ENCODE results near the gene NRXN2. TPM values are rescaled to one million over a fixed set of nuclear protein-coding genes. Genes with fewer than 3 reads are reported as not detected.

NRXN2 gene
- total RNA-seq, 1 donor from 2014 or later, result 2.2 TPM

DNA sequence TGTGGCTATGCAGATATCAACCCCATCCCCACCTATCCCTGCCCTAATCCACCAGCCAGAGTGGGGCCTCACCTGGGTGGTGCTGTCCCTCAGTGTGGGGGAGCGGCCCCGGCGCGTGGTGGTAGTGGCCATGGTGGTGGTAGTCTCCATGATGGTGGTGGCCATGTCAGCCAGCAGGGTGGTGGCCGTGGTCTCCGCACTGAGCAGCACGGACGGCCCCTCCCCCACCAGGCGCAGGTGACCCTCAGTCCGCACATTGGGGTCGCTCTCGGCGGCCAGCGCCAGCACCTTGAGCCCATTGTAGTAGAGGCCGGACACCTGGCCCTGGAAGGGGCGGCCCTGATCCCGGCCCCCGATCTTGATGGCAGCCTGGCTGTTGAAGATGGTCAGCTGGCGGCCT is 100.3 kb downstream of the NRXN2 start:
- no peak overlapping the region for H2AFZ ChIP-seq (replicated peaks)
- Mint-ChIP-seq H3K4me3 (no peak overlapping the region), H3K27me3 (ENCODE audit: insufficient read depth, low read depth) (peaks cover 11% of the 10 kb centered on the region), H3K27ac (no peak overlapping the region), H3K9me3 (no peaks in the 10 kb centered on the region), H3K36me3 (peaks cover 20% of the 10 kb centered on the region), H3K4me1 (peaks cover 49% of the 10 kb centered on the region)
- no peak for DNase-seq (ENCODE audit: low spot score)
- H3K4me1 ChIP-seq, result peaks cover 31% of the 10 kb centered on the region
- no peak overlapping the region for H3K4me2 ChIP-seq
- H3K4me3 ChIP-seq, result no peak overlapping the region
- TF ChIP-seq EZH2phosphoT487 (IDR thresholded peaks at IDR 0.05) (no peak), EZH2 (IDR thresholded peaks at IDR 0.05) (no peak)
- TF ChIP-seq, protein P1, sequence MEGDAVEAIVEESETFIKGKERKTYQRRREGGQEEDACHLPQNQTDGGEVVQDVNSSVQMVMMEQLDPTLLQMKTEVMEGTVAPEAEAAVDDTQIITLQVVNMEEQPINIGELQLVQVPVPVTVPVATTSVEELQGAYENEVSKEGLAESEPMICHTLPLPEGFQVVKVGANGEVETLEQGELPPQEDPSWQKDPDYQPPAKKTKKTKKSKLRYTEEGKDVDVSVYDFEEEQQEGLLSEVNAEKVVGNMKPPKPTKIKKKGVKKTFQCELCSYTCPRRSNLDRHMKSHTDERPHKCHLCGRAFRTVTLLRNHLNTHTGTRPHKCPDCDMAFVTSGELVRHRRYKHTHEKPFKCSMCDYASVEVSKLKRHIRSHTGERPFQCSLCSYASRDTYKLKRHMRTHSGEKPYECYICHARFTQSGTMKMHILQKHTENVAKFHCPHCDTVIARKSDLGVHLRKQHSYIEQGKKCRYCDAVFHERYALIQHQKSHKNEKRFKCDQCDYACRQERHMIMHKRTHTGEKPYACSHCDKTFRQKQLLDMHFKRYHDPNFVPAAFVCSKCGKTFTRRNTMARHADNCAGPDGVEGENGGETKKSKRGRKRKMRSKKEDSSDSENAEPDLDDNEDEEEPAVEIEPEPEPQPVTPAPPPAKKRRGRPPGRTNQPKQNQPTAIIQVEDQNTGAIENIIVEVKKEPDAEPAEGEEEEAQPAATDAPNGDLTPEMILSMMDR (IDR thresholded peaks at IDR 0.05), result no peak
- H3K9ac ChIP-seq, result no peak overlapping the region
- H3F3A ChIP-seq (ENCODE audit: low read depth), result peaks cover 21% of the 10 kb centered on the region
- H3K27ac ChIP-seq, result no peak overlapping the region
- H3K27me3 ChIP-seq, result no peaks in the 10 kb centered on the region
- no peaks in the 10 kb centered on the region for H3K79me2 ChIP-seq (ENCODE audit: low read depth)
- no peaks in the 10 kb centered on the region for H3K9me3 ChIP-seq (ENCODE audit: low read depth)
- no peaks in the 10 kb centered on the region for H3K36me3 ChIP-seq
- no peaks in the 10 kb centered on the region for H4K20me1 ChIP-seq (ENCODE audit: low read depth)

DNA sequence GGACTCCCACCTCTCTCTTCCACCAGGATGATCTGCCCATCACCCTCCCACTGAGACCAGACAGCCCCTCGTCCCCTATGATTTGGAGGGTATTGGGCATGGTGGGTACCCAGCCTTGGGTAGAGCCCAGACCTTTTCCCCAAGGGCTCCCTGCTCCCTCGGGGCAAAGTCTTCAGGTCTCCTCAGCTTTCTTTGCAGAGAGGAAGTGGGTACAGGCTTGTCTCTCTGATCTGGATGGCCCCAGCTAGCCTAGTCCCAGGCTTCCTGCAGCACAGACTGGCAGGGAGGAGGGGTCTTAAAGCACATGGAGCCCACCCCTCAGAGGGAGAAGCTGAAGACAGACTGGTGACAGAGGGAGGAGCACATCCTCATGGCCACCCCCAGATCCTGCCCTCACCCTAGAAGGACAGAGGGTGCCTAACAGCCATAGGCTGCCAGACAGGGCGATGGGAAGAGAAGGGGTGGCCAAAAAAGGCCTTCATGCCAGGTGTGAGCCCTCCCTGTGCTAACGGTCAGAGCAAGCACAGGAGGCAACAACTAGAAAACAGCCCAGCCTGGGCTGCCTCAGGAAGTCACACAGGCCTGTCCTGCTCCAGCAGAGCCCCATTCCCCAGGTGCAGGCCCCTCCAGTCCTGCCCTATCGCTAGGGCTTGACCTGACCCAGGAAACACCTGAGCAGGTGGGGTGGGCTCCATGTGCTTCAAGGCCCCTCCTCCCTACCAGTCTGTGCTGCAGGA is 101.5 kb downstream of the NRXN2 start:
- Histone ChIP-seq H3K27me3 (no peaks in the 10 kb centered on the region), H3K9me3 (ENCODE audit: low read depth) (no peaks in the 10 kb centered on the region), H4K20me1 (ENCODE audit: low read depth) (no peaks in the 10 kb centered on the region), H3K9ac (no peak overlapping the region), H3F3A (ENCODE audit: low read depth) (peaks cover 13% of the 10 kb centered on the region), H2AFZ (replicated peaks) (no peak overlapping the region), H3K4me1 (peaks cover 24% of the 10 kb centered on the region), H3K27ac (no peak overlapping the region), H3K36me3 (no peaks in the 10 kb centered on the region), H3K4me2 (no peak overlapping the region), H3K4me3 (no peak overlapping the region), H3K79me2 (ENCODE audit: low read depth) (no peaks in the 10 kb centered on the region)
- Mint-ChIP-seq H3K4me3 (peak overlapping the region; percentile 56), H3K4me1 (peaks cover 36% of the 10 kb centered on the region), H3K27me3 (ENCODE audit: insufficient read depth, low read depth) (peaks cover 11% of the 10 kb centered on the region), H3K27ac (peak overlapping the region; percentile 95), H3K36me3 (peaks cover 23% of the 10 kb centered on the region), H3K9me3 (no peaks in the 10 kb centered on the region)
- TF ChIP-seq, protein P1 (IDR thresholded peaks at IDR 0.05), result no peak
- TF ChIP-seq EZH2phosphoT487 (IDR thresholded peaks at IDR 0.05) (no peak), EZH2 (IDR thresholded peaks at IDR 0.05) (no peak)
- no peak for DNase-seq (ENCODE audit: low spot score)

DNA sequence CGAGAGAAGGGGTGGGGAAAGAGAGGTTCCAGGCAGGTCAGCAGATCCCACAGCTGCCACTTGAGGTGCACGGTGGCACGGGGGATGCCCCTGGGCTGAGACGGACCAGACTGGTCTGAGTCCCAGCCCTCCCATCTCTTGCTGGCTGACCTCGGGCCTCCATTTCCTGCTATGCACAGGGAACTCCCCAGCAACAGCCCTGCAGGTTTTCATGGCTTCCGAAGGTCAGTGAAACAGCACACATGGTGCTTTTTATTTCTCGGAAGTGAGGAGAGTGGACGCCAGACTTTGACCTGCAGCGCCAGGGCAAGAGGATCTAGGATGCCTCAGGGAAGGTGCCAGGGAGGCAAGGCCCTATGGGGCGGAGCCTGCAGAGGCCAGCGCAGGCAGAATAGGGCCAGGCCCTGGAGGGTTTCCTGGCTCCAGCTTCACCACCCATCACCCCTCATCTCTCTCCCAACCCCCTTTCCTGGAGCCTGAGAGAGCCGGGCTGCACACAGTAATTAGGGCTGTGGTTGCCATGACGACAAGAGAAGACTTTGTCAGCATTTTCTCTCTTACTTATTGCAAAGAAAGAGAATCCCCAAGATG is 102.5 kb downstream of the NRXN2 start:
- Mint-ChIP-seq H3K27ac (peak overlapping the region; percentile 95), H3K9me3 (no peaks in the 10 kb centered on the region), H3K27me3 (ENCODE audit: insufficient read depth, low read depth) (peaks cover 7% of the 10 kb centered on the region), H3K36me3 (peaks cover 21% of the 10 kb centered on the region), H3K4me1 (peaks cover 29% of the 10 kb centered on the region), H3K4me3 (peak overlapping the region; percentile 56)
- Histone ChIP-seq H3K4me2 (peak overlapping the region; percentile 62), H3K79me2 (ENCODE audit: low read depth) (no peaks in the 10 kb centered on the region), H3K4me1 (peaks cover 17% of the 10 kb centered on the region), H3K27me3 (no peaks in the 10 kb centered on the region), H3K27ac (no peak overlapping the region), H3K9me3 (ENCODE audit: low read depth) (no peaks in the 10 kb centered on the region), H3K4me3 (no peak overlapping the region), H2AFZ (replicated peaks) (no peak overlapping the region), H4K20me1 (ENCODE audit: low read depth) (no peaks in the 10 kb centered on the region), H3K9ac (no peak overlapping the region), H3K36me3 (no peaks in the 10 kb centered on the region), H3F3A (ENCODE audit: low read depth) (peaks cover 3% of the 10 kb centered on the region)
- TF ChIP-seq EZH2phosphoT487 (IDR thresholded peaks at IDR 0.05) (no peak), EZH2 (IDR thresholded peaks at IDR 0.05) (no peak)
- TF ChIP-seq, protein P1 (IDR thresholded peaks at IDR 0.05), result no peak
- DNase-seq (ENCODE audit: low spot score), result peak; percentile 71
